H9 (cell line): ENCODE data around the gene DTYMK. TPM values are rescaled to one million over a fixed set of nuclear protein-coding genes. Genes with fewer than 3 reads are reported as not detected.

Experiments used
- DNase-seq: peaks from one replicate; pipeline ENCODE4 v3.0.0-alpha.2; 2017
- H2AFZ ChIP-seq: one replicate; pipeline ENCODE4 v1.6.1; 2013; ENCODE audit warnings: mild to moderate bottlenecking, low read length, control low read depth, moderate library complexity
- H2AK5ac ChIP-seq: 2 replicates; pipeline ENCODE4 v1.6.1; 2013; ENCODE audit warnings: low read length, control low read depth, mixed read lengths; ENCODE audit not compliant: insufficient read length
- H2BK120ac ChIP-seq: one replicate; pipeline ENCODE4 v1.6.1; 2013; ENCODE audit warnings: low read depth, mild to moderate bottlenecking, low read length, control low read depth, inconsistent platforms; ENCODE audit not compliant: poor library complexity, severe bottlenecking
- H2BK12ac ChIP-seq: 2 replicates; pipeline ENCODE4 v1.6.1; 2013; ENCODE audit warnings: low read length, control low read depth, mixed read lengths, low read depth; ENCODE audit not compliant: insufficient read length
- H2BK15ac ChIP-seq: 2 replicates; pipeline ENCODE4 v1.6.1; 2013; ENCODE audit warnings: low read depth, low read length, control low read depth
- H2BK20ac ChIP-seq: one replicate; pipeline ENCODE4 v1.6.1; 2013; ENCODE audit warnings: low read depth, mild to moderate bottlenecking, low read length, control low read depth, inconsistent platforms; ENCODE audit not compliant: poor library complexity, severe bottlenecking
- H2BK5ac ChIP-seq: 2 replicates; pipeline ENCODE4 v1.6.1; 2013; ENCODE audit warnings: low read length, control low read depth, mixed read lengths; ENCODE audit not compliant: insufficient read length
- H3K14ac ChIP-seq: 2 replicates; pipeline ENCODE4 v1.6.1; 2013; ENCODE audit warnings: low read length, control low read depth; ENCODE audit not compliant: insufficient read depth
- H3K18ac ChIP-seq: 2 replicates; pipeline ENCODE4 v1.6.1; 2013; ENCODE audit warnings: low read depth, mild to moderate bottlenecking, mixed read lengths, low read length, control low read depth; ENCODE audit not compliant: insufficient read length
- H3K23ac ChIP-seq: 2 replicates; pipeline ENCODE4 v1.6.1; 2013; ENCODE audit warnings: low read length, control low read depth, mixed read lengths, low read depth; ENCODE audit not compliant: insufficient read length
- H3K23me2 ChIP-seq: 2 replicates; pipeline ENCODE4 v1.6.1; 2013; ENCODE audit warnings: low read depth, mild to moderate bottlenecking, mixed read lengths, low read length, control low read depth; ENCODE audit not compliant: insufficient read length, poor library complexity, severe bottlenecking
- H3K27ac ChIP-seq: 2 replicates; pipeline ENCODE4 v1.5.1; 2013; ENCODE audit warnings: low read length, control low read depth, mixed read lengths, low read depth; ENCODE audit not compliant: insufficient read length
- H3K27me3 ChIP-seq: 2 replicates; pipeline ENCODE4 v1.6.1; 2013; ENCODE audit warnings: low read length, control low read depth, inconsistent platforms; ENCODE audit not compliant: insufficient read depth
- H3K4ac ChIP-seq: 2 replicates; pipeline ENCODE4 v1.6.1; 2013; ENCODE audit warnings: low read depth, mild to moderate bottlenecking, control low read depth, inconsistent platforms, low read length, moderate library complexity
- H3K4me1 ChIP-seq: 2 replicates; pipeline ENCODE4 v1.6.1; 2013; ENCODE audit warnings: low read length, control low read depth, inconsistent platforms; ENCODE audit not compliant: insufficient read depth
- H3K4me2 ChIP-seq: 2 replicates; pipeline ENCODE4 v1.6.1; 2013; ENCODE audit warnings: low read length, control low read depth, mixed read lengths; ENCODE audit not compliant: insufficient read length, insufficient read depth
- H3K56ac ChIP-seq: 2 replicates; pipeline ENCODE4 v1.6.1; 2013; ENCODE audit warnings: low read depth, mild to moderate bottlenecking, mixed read lengths, low read length, control low read depth; ENCODE audit not compliant: insufficient read length
- H3K79me1 ChIP-seq: 2 replicates; pipeline ENCODE4 v1.6.1; 2013; ENCODE audit warnings: low read depth, mild to moderate bottlenecking, moderate library complexity, low read length, control low read depth, inconsistent platforms; ENCODE audit not compliant: insufficient read depth, poor library complexity, severe bottlenecking
- H3K79me2 ChIP-seq: 2 replicates; pipeline ENCODE4 v1.6.1; 2013; ENCODE audit warnings: low read length, control low read depth, inconsistent platforms; ENCODE audit not compliant: insufficient read depth
- H3K9ac ChIP-seq: 2 replicates; pipeline ENCODE4 v1.6.1; 2013; ENCODE audit warnings: low read length, control low read depth, mixed read lengths; ENCODE audit not compliant: insufficient read length; ENCODE audit errors: extremely low read depth
- H3K9me3 ChIP-seq: one replicate; pipeline ENCODE4 v1.6.1; 2013; ENCODE audit warnings: low read depth, low read length, inconsistent platforms; ENCODE audit not compliant: control insufficient read depth
- H3T11ph ChIP-seq: one replicate; pipeline ENCODE4 v1.6.1; 2013; ENCODE audit warnings: mild to moderate bottlenecking, low read length, control low read depth, inconsistent platforms
- H4K20me1 ChIP-seq: one replicate; pipeline ENCODE4 v1.6.1; 2013; ENCODE audit not compliant: control insufficient read depth, insufficient read length, insufficient read depth
- H4K5ac ChIP-seq: 2 replicates; pipeline ENCODE4 v1.6.1; 2013; ENCODE audit warnings: low read depth, mild to moderate bottlenecking, mixed read lengths, low read length, control low read depth; ENCODE audit not compliant: insufficient read length
- H4K8ac ChIP-seq: replicated peaks from 2 replicates; pipeline ENCODE4 v1.6.1; 2013; ENCODE audit warnings: low read length, control low read depth, mixed read lengths, low read depth; ENCODE audit not compliant: insufficient read length
- H4K91ac ChIP-seq: 2 replicates; pipeline ENCODE4 v1.6.1; 2013; ENCODE audit warnings: low read depth, mild to moderate bottlenecking, moderate library complexity, mixed read lengths, low read length, control low read depth; ENCODE audit not compliant: insufficient read length
- H3K27ac Mint-ChIP-seq, 3 experiments: 2 replicates in 2 of 3; 3 replicates in 1 of 3; pipeline ENCODE4 v1.8.0; 2020 to 2021; ENCODE audit warnings: mixed read lengths in 3 of 3, mild to moderate bottlenecking in 1 of 3, moderate library complexity in 1 of 3
- H3K27me3 Mint-ChIP-seq: 2 replicates; pipeline ENCODE4 v1.8.0; 2021; ENCODE audit warnings: low read depth, mild to moderate bottlenecking, moderate library complexity, mixed read lengths
- H3K36me3 Mint-ChIP-seq, 3 experiments: 2 replicates in 2 of 3; 3 replicates in 1 of 3; pipeline ENCODE4 v1.8.0; 2020 to 2021; ENCODE audit warnings: low read depth in 3 of 3, mixed read lengths in 3 of 3; ENCODE audit not compliant: insufficient read depth in 1 of 3
- H3K4me1 Mint-ChIP-seq, 2 experiments: 2 replicates each; pipeline ENCODE4 v1.8.0; 2020; ENCODE audit warnings: mixed read lengths in 2 of 2
- H3K4me3 Mint-ChIP-seq, 2 experiments: 2 replicates in 1 of 2; 3 replicates in 1 of 2; pipeline ENCODE4 v1.8.0; 2020 to 2021; ENCODE audit warnings: mild to moderate bottlenecking in 2 of 2, mixed read lengths in 2 of 2, moderate library complexity in 1 of 2
- H3K9me3 Mint-ChIP-seq, 2 experiments: 2 replicates in 1 of 2; 3 replicates in 1 of 2; pipeline ENCODE4 v1.8.0; 2020; ENCODE audit warnings: mild to moderate bottlenecking in 2 of 2, mixed read lengths in 2 of 2, moderate library complexity in 1 of 2
- WGBS: extraction: QIAGEN DNeasy Blood & Tissue Kit; methylation state at CpG from one replicate; pipeline ENCODE4 v1.1.7; 2013; ENCODE audit warnings: missing lambda C conversion rate, low lambda C conversion rate, mixed read lengths; ENCODE audit not compliant: insufficient read length; ENCODE audit errors: extremely low coverage; 5-methylcytosine and 5-hydroxymethylcytosine counted together
- total RNA-seq: library from RNA; stranded (reverse); gene quantifications from 2 replicates; pipeline ENCODE4 v1.2.1, GENCODE V29; 2021
- TF ChIP-seq, protein P1 (sequence below): fragments of 200-600 bp; sonication (generic); conservative IDR thresholded peaks from 3 replicates; pipeline ENCODE4 v1.8.0; 2021; ENCODE audit warnings: antibody characterized with exemption, mild to moderate bottlenecking

The DTYMK gene
- total RNA-seq, 1 experiment from 2014 or later: 76.0 TPM

DNA sequence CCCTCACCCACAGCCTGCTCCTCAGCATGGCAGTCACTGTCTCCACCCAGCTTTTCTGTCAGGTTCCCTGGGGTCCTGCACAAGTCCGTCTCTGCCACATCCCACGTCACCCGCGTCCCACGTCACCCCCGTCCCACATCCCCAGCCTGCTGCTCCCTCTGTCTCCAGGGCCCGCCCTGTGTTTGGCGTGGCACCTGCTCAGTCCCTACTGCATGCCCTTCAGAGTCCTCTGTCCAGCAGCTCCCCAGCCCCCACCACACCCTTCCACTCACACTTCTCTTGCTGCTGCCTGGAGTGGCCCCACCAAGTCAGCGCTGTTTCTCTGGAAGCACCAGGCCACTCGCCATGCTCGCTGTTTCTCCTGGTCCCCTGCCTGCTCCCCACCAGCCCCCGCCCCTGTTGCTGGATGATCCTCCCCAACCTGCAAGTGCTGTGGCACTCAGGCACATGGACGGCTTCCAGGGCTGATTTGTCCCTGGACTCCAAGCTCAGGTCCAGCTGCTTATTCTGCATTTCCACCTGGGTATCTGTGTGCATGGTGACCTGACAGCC, 30.3 kb downstream of the DTYMK start:
- no peak overlapping the region for H3K9ac ChIP-seq
- H3K23me2 ChIP-seq: no peaks in the 10 kb centered on the region
- no peak overlapping the region for H2BK5ac ChIP-seq
- Mint-ChIP-seq H3K36me3 (peaks cover 38 to 84% (median 81%) of the 10 kb centered on the region in 3 experiments; a peak in 6 of 7 replicates), H3K27me3 (no peaks in the 10 kb centered on the region; the same call in 1 of the 2 replicates), H3K9me3 (no peaks in the 10 kb centered on the region), H3K4me3 (no peak overlapping the region; a peak in 1 of 5 replicates), H3K4me1 (no peaks in the 10 kb centered on the region), H3K27ac (peak overlapping the region in 1 of 3 experiments; percentile 8; a peak in 2 of 7 replicates)
- no peaks in the 10 kb centered on the region for H3K27me3 ChIP-seq
- no peak overlapping the region for H2BK120ac ChIP-seq
- no CpG with 5 or more reads among the region's 13 CpGs for WGBS
- no peak overlapping the region for H2BK12ac ChIP-seq
- DNase-seq: no peak
- H4K20me1 ChIP-seq: no peaks in the 10 kb centered on the region
- H3K79me1 ChIP-seq: peaks cover 8% of the 10 kb centered on the region
- H3K79me2 ChIP-seq: peaks cover 2% of the 10 kb centered on the region; the same call in 1 of the 2 replicates
- H2AFZ ChIP-seq: no peak overlapping the region
- no peak overlapping the region for H4K5ac ChIP-seq
- no peak overlapping the region for H2AK5ac ChIP-seq
- no peaks in the 10 kb centered on the region for H3K9me3 ChIP-seq
- TF ChIP-seq, protein P1, sequence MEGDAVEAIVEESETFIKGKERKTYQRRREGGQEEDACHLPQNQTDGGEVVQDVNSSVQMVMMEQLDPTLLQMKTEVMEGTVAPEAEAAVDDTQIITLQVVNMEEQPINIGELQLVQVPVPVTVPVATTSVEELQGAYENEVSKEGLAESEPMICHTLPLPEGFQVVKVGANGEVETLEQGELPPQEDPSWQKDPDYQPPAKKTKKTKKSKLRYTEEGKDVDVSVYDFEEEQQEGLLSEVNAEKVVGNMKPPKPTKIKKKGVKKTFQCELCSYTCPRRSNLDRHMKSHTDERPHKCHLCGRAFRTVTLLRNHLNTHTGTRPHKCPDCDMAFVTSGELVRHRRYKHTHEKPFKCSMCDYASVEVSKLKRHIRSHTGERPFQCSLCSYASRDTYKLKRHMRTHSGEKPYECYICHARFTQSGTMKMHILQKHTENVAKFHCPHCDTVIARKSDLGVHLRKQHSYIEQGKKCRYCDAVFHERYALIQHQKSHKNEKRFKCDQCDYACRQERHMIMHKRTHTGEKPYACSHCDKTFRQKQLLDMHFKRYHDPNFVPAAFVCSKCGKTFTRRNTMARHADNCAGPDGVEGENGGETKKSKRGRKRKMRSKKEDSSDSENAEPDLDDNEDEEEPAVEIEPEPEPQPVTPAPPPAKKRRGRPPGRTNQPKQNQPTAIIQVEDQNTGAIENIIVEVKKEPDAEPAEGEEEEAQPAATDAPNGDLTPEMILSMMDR: no peak
- H3K23ac ChIP-seq: no peak overlapping the region
- H3K56ac ChIP-seq: no peak overlapping the region
- H3K4ac ChIP-seq: no peak overlapping the region
- H4K8ac ChIP-seq: no peak overlapping the region
- H3K27ac ChIP-seq: no peak overlapping the region
- H3K4me2 ChIP-seq: no peak overlapping the region
- H2BK20ac ChIP-seq: no peak overlapping the region
- no peak overlapping the region for H4K91ac ChIP-seq
- no peak overlapping the region for H3T11ph ChIP-seq
- no peaks in the 10 kb centered on the region for H3K4me1 ChIP-seq
- H3K14ac ChIP-seq: no peak overlapping the region; the same call in 1 of the 2 replicates
- H3K18ac ChIP-seq: no peak overlapping the region
- no peak overlapping the region for H2BK15ac ChIP-seq
